ENCODE data around the gene MRPS7. TPM values are rescaled to one million over a fixed set of nuclear protein-coding genes. Genes with fewer than 3 reads are reported as not detected.
A peak's percentile ranks its signal among the peaks of the same experiment; 100 is the strongest.

The MRPS7 gene
- total RNA-seq, 1 experiment from 2014 or later, result 103 TPM

GRCh38 chr17:75232786-75233185, 28.9 kb upstream of the MRPS7 start:
- Histone ChIP-seq H3K27ac (ENCODE audit: low read depth, low read length, poor library complexity, severe bottlenecking) (no peak overlapping the region), H3K36me3 (ENCODE audit: insufficient read depth, low read length, poor library complexity, severe bottlenecking) (peaks cover 89% of the 10 kb centered on the region), H3K4me3 (ENCODE audit: low read depth, low read length, poor library complexity, severe bottlenecking) (no peak overlapping the region), H3K27me3 (replicated peaks; ENCODE audit: insufficient read depth, low read depth, low read length, poor library complexity) (no peaks in the 10 kb centered on the region), H3K9me3 (ENCODE audit: low read depth, low read length, poor library complexity, severe bottlenecking) (no peaks in the 10 kb centered on the region), H3K4me1 (ENCODE audit: insufficient read depth, low read length, poor library complexity, severe bottlenecking) (no peaks in the 10 kb centered on the region)
- DNase-seq (ENCODE audit: low spot score), result no peak
- ChIA-PET CTCF (no interaction called here), POLR2A (ENCODE audit: low non-redundant PET) (no interaction called here)
- TF ChIP-seq CTCF (conservative IDR thresholded peaks at IDR 0.05; ENCODE audit: low read depth, low read length) (no peak), EZH2 (IDR thresholded peaks at IDR 0.05; ENCODE audit: borderline replicate concordance, low read depth, low read length, poor library complexity, severe bottlenecking) (no peak)
- no TSS peak for BruUV-seq (replicated peaks)
- intact Hi-C loops (cut with micrococcal nuclease; ENCODE audit: unreplicated experiment), result no loop called here

- CTCF ChIA-PET, result interaction anchor here (0.7 kb wide), 1 partner anchor 20 kb away, joined by 10 read pairs; no protein-coding TSS in a partner anchor
- H3K9me3 ChIP-seq (ENCODE audit: low read depth, low read length, poor library complexity, severe bottlenecking), result no peaks in the 10 kb centered on the region
- no peak for TF ChIP-seq EZH2 (IDR thresholded peaks at IDR 0.05; ENCODE audit: borderline replicate concordance, low read depth, low read length, poor library complexity, severe bottlenecking)
- TF ChIP-seq CTCF (conservative IDR thresholded peaks at IDR 0.05; ENCODE audit: low read depth, low read length), result no peak
- peaks cover 88% of the 10 kb centered on the region for H3K36me3 ChIP-seq (ENCODE audit: insufficient read depth, low read length, poor library complexity, severe bottlenecking)
- intact Hi-C loops (cut with micrococcal nuclease; ENCODE audit: unreplicated experiment), result no loop called here
- DNase-seq (ENCODE audit: low spot score), result no peak
- H3K4me1 ChIP-seq (ENCODE audit: insufficient read depth, low read length, poor library complexity, severe bottlenecking), result peaks cover 6% of the 10 kb centered on the region
- no peaks in the 10 kb centered on the region for H3K27me3 ChIP-seq (replicated peaks; ENCODE audit: insufficient read depth, low read depth, low read length, poor library complexity)
- POLR2A ChIA-PET (ENCODE audit: low non-redundant PET), result no interaction called here
- no peak overlapping the region for H3K27ac ChIP-seq (ENCODE audit: low read depth, low read length, poor library complexity, severe bottlenecking)
- no peak overlapping the region for H3K4me3 ChIP-seq (ENCODE audit: low read depth, low read length, poor library complexity, severe bottlenecking)
- TSS peak; percentile 31 for BruUV-seq (replicated peaks)
Measured at GRCh38 chr17:75237100-75238014, 24.3 kb upstream of the MRPS7 start.

DNA sequence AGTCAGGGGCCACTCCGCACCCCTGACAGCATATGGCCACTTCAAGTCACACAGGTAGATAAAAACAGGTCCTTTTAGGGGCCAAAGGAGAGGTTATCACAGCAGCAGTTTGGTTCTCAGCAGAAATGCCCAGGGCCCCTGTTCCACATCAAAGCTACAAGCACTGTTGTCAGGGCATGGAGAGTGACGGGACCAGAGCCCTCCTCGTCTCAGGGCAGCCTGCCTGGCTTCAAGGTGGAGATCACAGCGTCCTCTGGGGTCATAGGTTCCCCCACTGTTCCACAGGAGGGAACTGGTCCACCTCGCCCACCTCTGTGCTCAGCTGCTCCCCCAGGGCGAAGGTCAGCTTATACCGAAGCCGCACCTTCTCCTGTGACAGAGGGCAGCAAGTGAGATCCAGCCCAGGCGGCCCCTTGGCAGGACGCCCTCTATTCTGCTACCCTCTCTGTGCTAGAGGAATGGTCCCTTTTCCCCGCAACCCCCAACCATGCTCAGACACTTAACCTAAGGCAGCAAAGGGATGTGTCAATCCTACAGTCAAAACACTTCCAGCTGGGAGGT, 23.6 kb upstream of the MRPS7 start:
- ChIA-PET POLR2A (ENCODE audit: low non-redundant PET) (no interaction called here), CTCF (interaction anchor here (1.8 kb wide), 1 partner anchor 124 kb away, joined by 6 read pairs; no protein-coding TSS in a partner anchor)
- no peak for DNase-seq (ENCODE audit: low spot score)
- intact Hi-C loops (cut with micrococcal nuclease; ENCODE audit: unreplicated experiment), result no loop called here
- no peaks in the 10 kb centered on the region for H3K9me3 ChIP-seq (ENCODE audit: low read depth, low read length, poor library complexity, severe bottlenecking)
- TF ChIP-seq CTCF (conservative IDR thresholded peaks at IDR 0.05; ENCODE audit: low read depth, low read length), result no peak
- TF ChIP-seq EZH2 (IDR thresholded peaks at IDR 0.05; ENCODE audit: borderline replicate concordance, low read depth, low read length, poor library complexity, severe bottlenecking), result no peak
- no peak overlapping the region for H3K4me3 ChIP-seq (ENCODE audit: low read depth, low read length, poor library complexity, severe bottlenecking)
- H3K4me1 ChIP-seq (ENCODE audit: insufficient read depth, low read length, poor library complexity, severe bottlenecking), result peaks cover 6% of the 10 kb centered on the region
- H3K27ac ChIP-seq (ENCODE audit: low read depth, low read length, poor library complexity, severe bottlenecking), result no peak overlapping the region
- no peaks in the 10 kb centered on the region for H3K27me3 ChIP-seq (replicated peaks; ENCODE audit: insufficient read depth, low read depth, low read length, poor library complexity)
- peaks cover 88% of the 10 kb centered on the region for H3K36me3 ChIP-seq (ENCODE audit: insufficient read depth, low read length, poor library complexity, severe bottlenecking)
- BruUV-seq (replicated peaks), result no TSS peak

Data from A673 (cell line).